ENCODE results near the gene TAF1A. TPM values are rescaled to one million over a fixed set of nuclear protein-coding genes. Genes with fewer than 3 reads are reported as not detected.
A peak's percentile ranks its signal among the peaks of the same experiment; 100 is the strongest.

Gene TAF1A
- total and polyA plus RNA-seq, 10 of the 15 experiments (the other 5 are each of a cell fraction or from before 2014, with no cell fraction given), result 7.7 to 17.9 (median 12.0) TPM

DNA sequence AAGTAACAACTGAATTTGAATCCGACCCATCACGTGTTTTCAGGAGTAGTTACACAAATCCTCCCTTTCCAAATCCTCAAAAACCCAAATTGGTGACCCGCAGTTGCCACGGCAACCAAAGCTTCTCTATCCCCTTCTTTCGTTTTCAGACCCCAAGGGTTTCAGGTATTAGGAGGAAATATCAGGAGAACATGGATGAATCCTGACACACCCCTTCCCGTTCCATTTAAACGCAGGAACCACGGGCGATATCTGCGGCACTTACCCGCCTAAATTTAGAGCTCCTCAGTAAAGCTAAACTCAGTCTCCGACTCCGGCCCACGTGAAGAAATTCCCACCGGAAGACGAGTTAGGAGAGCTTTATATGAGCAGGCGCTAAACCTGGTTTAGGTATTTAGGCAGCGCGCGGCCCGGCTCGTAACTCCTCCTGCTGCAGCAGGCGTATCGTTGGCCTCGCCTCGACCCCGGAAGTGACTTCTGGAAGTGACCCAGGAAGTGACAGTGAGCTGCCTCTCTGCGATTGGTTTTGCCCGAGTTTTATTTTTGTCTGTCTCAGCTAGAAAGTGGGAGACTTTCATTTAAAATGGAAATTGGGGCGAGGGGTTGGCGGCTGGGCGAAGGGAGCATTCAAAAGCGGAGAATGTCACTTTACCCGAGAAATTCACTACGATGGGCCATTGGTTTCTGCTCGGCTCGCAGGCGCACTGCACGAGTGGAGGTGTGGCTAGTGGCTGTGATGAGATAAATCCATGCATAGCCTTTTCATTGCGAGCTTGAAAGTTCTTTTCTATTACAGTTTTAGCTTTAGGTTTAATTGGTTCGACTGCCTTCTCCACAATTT lies at the start of gene TAF1A (continued):
- TF ChIP-seq TCF3 (IDR thresholded peaks at IDR 0.05; ENCODE audit: borderline replicate concordance, insufficient read depth, low read depth, low read length) (no peak), MXI1 (IDR thresholded peaks at IDR 0.05; ENCODE audit: low read depth, low read length) (peak; percentile 79; the same call in 1 of the 2 replicates), NFYB (IDR thresholded peaks at IDR 0.05; ENCODE audit: insufficient read depth, low read depth, low read length) (no peak; the same call in 1 of the 2 replicates), CREB1 (IDR thresholded peaks at IDR 0.05; ENCODE audit: low read depth) (peak; percentile 60; the same call in 1 of the 2 replicates), PML (IDR thresholded peaks at IDR 0.05; ENCODE audit: low read length) (peak; percentile 65), SMAD5 (IDR thresholded peaks at IDR 0.05; ENCODE audit: low read depth) (peak; percentile 55), YY1 (IDR thresholded peaks at IDR 0.05; ENCODE audit: low read depth, low read length) (peak; percentile 24; the same call in 1 of the 2 replicates), STAT1 (conservative IDR thresholded peaks at IDR 0.05) (no peak), POU2F2 (IDR thresholded peaks at IDR 0.05; ENCODE audit: borderline replicate concordance, low read depth, low read length) (peak; percentile 39; the same call in 1 of the 3 replicates), FOXM1 (IDR thresholded peaks at IDR 0.05; ENCODE audit: low read depth, low read length) (no peak), RAD51 (IDR thresholded peaks at IDR 0.05) (peak; percentile 67), LARP7 (IDR thresholded peaks at IDR 0.05) (no peak; the same call in 1 of the 2 replicates), MYC (IDR thresholded peaks at IDR 0.05; ENCODE audit: insufficient read depth, insufficient read length, insufficient replicate concordance, low read length, severe bottlenecking) (no peak), SREBF1 (IDR thresholded peaks at IDR 0.05; ENCODE audit: low read length) (peak; percentile 61; the same call in 1 of the 2 replicates), ZNF24 (IDR thresholded peaks at IDR 0.05) (no peak), CBX3 (IDR thresholded peaks at IDR 0.05; ENCODE audit: borderline replicate concordance, low read depth) (no peak), ATF7 (IDR thresholded peaks at IDR 0.05; ENCODE audit: low read depth) (peak; percentile 61), BHLHE40 (IDR thresholded peaks at IDR 0.05; ENCODE audit: borderline replicate concordance in 1 of 2, low read depth in 2 of 2, low read length in 1 of 2) (peak; percentile 41 to 84; a peak in 3 of 4 replicates), ZZZ3 (IDR thresholded peaks at IDR 0.05; ENCODE audit: control insufficient read depth, insufficient read length, low read depth) (no peak), EP300 (IDR thresholded peaks at IDR 0.05; ENCODE audit: borderline replicate concordance in 1 of 2, control insufficient read depth in 1 of 2, low read depth in 2 of 2, low read length in 2 of 2) (no peak), HCFC1 (IDR thresholded peaks at IDR 0.05; ENCODE audit: low read length) (no peak), NFXL1 (IDR thresholded peaks at IDR 0.05; ENCODE audit: borderline replicate concordance) (no peak), POLR2A (IDR thresholded peaks at IDR 0.05; ENCODE audit: low read depth, low read length) (peak; percentile 84)
- TF ChIP-seq, protein P1, sequence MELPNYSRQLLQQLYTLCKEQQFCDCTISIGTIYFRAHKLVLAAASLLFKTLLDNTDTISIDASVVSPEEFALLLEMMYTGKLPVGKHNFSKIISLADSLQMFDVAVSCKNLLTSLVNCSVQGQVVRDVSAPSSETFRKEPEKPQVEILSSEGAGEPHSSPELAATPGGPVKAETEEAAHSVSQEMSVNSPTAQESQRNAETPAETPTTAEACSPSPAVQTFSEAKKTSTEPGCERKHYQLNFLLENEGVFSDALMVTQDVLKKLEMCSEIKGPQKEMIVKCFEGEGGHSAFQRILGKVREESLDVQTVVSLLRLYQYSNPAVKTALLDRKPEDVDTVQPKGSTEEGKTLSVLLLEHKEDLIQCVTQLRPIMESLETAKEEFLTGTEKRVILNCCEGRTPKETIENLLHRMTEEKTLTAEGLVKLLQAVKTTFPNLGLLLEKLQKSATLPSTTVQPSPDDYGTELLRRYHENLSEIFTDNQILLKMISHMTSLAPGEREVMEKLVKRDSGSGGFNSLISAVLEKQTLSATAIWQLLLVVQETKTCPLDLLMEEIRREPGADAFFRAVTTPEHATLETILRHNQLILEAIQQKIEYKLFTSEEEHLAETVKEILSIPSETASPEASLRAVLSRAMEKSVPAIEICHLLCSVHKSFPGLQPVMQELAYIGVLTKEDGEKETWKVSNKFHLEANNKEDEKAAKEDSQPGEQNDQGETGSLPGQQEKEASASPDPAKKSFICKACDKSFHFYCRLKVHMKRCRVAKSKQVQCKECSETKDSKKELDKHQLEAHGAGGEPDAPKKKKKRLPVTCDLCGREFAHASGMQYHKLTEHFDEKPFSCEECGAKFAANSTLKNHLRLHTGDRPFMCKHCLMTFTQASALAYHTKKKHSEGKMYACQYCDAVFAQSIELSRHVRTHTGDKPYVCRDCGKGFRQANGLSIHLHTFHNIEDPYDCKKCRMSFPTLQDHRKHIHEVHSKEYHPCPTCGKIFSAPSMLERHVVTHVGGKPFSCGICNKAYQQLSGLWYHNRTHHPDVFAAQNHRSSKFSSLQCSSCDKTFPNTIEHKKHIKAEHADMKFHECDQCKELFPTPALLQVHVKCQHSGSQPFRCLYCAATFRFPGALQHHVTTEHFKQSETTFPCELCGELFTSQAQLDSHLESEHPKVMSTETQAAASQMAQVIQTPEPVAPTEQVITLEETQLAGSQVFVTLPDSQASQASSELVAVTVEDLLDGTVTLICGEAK (IDR thresholded peaks at IDR 0.05; ENCODE audit: borderline replicate concordance), result peak; percentile 93
- TF ChIP-seq, protein P2, sequence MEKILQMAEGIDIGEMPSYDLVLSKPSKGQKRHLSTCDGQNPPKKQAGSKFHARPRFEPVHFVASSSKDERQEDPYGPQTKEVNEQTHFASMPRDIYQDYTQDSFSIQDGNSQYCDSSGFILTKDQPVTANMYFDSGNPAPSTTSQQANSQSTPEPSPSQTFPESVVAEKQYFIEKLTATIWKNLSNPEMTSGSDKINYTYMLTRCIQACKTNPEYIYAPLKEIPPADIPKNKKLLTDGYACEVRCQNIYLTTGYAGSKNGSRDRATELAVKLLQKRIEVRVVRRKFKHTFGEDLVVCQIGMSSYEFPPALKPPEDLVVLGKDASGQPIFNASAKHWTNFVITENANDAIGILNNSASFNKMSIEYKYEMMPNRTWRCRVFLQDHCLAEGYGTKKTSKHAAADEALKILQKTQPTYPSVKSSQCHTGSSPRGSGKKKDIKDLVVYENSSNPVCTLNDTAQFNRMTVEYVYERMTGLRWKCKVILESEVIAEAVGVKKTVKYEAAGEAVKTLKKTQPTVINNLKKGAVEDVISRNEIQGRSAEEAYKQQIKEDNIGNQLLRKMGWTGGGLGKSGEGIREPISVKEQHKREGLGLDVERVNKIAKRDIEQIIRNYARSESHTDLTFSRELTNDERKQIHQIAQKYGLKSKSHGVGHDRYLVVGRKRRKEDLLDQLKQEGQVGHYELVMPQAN (conservative IDR thresholded peaks at IDR 0.05), result peak; percentile 88

All from GM12878 (cell line).